ENCODE measurements around the gene GNL2.

- TF ChIP-seq, protein P1, sequence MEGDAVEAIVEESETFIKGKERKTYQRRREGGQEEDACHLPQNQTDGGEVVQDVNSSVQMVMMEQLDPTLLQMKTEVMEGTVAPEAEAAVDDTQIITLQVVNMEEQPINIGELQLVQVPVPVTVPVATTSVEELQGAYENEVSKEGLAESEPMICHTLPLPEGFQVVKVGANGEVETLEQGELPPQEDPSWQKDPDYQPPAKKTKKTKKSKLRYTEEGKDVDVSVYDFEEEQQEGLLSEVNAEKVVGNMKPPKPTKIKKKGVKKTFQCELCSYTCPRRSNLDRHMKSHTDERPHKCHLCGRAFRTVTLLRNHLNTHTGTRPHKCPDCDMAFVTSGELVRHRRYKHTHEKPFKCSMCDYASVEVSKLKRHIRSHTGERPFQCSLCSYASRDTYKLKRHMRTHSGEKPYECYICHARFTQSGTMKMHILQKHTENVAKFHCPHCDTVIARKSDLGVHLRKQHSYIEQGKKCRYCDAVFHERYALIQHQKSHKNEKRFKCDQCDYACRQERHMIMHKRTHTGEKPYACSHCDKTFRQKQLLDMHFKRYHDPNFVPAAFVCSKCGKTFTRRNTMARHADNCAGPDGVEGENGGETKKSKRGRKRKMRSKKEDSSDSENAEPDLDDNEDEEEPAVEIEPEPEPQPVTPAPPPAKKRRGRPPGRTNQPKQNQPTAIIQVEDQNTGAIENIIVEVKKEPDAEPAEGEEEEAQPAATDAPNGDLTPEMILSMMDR (IDR thresholded peaks at IDR 0.05; ENCODE audit: insufficient read depth, low read length): no peak
- TF ChIP-seq REST (IDR thresholded peaks at IDR 0.05; ENCODE audit: insufficient replicate concordance, low read depth): no peak
- TF ChIP-seq GABPA (IDR thresholded peaks at IDR 0.05; ENCODE audit: low read depth): no peak
Measured at GRCh38 chr1:37557402-37557801, 38.3 kb downstream of the GNL2 start.
